Suprapubic skin (tissue), 3 donors: ENCODE data around the gene CELF4.

Source experiments
- CTCF ChIP-seq, 2 donors: fragments of 200-600 bp in 1 of 2; fragments of 450-650 bp in 1 of 2; sonication (generic) in 1 of 2; IDR thresholded peaks; one replicate each; pipeline ENCODE4 v1.5.1; 2016 to 2019; ENCODE audit warnings: antibody characterized with exemption in 2 of 2, mild to moderate bottlenecking in 1 of 2, moderate library complexity in 1 of 2
- POLR2AphosphoS5 ChIP-seq, 3 donors: sonication (generic); formaldehyde crosslinking; IDR thresholded peaks; one replicate each; pipeline ENCODE4 v1.6.1; 2017; ENCODE audit warnings: antibody characterized with exemption in 3 of 3

DNA sequence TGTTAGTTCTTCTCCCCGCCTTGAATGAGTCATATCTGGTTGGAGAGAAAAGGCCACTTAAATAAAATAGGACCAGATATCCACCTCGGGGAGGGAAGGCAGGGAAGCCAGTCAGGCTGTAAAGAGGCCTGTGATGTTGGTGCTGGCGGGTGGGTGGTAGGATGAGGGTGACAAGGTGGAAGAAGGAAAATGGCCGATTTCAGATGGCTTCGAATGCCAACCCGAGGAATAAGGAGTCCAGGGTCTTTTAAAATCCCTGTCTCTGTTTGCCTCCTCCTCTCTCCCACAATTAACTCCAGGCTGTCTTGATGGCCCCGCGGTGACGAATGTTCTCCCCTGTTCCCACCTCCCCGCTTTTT lies 41.5 kb downstream of the CELF4 start:
- TF ChIP-seq CTCF (IDR thresholded peaks at IDR 0.05) (no peak), POLR2AphosphoS5 (IDR thresholded peaks at IDR 0.05) (no peak)
